ENCODE results near the gene CALCOCO1. TPM values are rescaled to one million over a fixed set of nuclear protein-coding genes. Genes with fewer than 3 reads are reported as not detected.

The CALCOCO1 gene
- total RNA-seq, 2 experiments from 2014 or later = 23.8 to 27.9 TPM

DNA sequence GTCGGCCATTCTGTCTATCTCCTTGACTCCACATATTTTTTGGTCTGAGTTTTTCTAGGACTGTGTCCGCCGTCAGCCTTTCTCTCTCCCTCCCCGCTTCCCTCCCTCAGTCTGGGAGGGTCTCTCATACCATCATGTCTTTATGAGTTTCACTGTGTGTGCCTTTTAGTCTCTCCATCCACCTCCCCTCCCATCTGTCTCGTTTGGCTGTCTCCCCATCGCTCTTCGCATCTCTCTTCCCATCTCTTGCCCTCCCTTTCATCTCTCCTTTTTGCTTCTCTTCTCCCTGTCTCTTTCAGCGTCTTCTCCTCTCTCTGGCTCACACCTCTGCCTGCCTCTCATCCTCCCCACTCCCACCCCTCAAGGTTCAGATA is 31.5 kb upstream of the CALCOCO1 start:
- ChIA-PET CTCF (interaction anchor here (1.7 to 9.4 kb wide), 2 partner anchors 14 to 45 kb away, joined by 5 to 187 read pairs; no protein-coding TSS in a partner anchor), POLR2A (no interaction called here)

GRCh38 chr12:53758081-53758729 is 31.0 kb upstream of the CALCOCO1 start:
- H3K9me3 Mint-ChIP-seq (ENCODE audit: insufficient read depth) = no peaks in the 10 kb centered on the region
- ATAC-seq (no peak), DNase-seq (no peak)
- no peak overlapping the region for H3K4me3 Mint-ChIP-seq
- peaks cover 5% of the 10 kb centered on the region for H3K4me1 Mint-ChIP-seq (ENCODE audit: low read depth)
- peaks cover 42% of the 10 kb centered on the region for H3K27me3 Mint-ChIP-seq (ENCODE audit: low read depth)
- H3K36me3 Mint-ChIP-seq (ENCODE audit: low read depth) = no peaks in the 10 kb centered on the region
- H3K27ac Mint-ChIP-seq = no peak overlapping the region
- CTCF ChIA-PET = interaction anchor here (0.8 to 9.4 kb wide), 15 partner anchors 11 to 295 kb away, joined by 3 to 187 read pairs (median 4); partner anchors contain the start of gene ATP5MC2
- POLR2A ChIA-PET = no interaction called here

More for the DNA sequence above, 31.5 kb upstream of the CALCOCO1 start:
- Mint-ChIP-seq H3K27ac (no peak overlapping the region), H3K9me3 (ENCODE audit: insufficient read depth) (no peaks in the 10 kb centered on the region), H3K36me3 (ENCODE audit: low read depth) (no peaks in the 10 kb centered on the region), H3K4me3 (no peak overlapping the region), H3K27me3 (ENCODE audit: low read depth) (peaks cover 47% of the 10 kb centered on the region), H3K4me1 (ENCODE audit: low read depth) (peaks cover 5% of the 10 kb centered on the region)
- no peak for DNase-seq
- no peak for ATAC-seq

GRCh38 chr12:53757101-53757770 is 30.0 kb upstream of the CALCOCO1 start:
- Mint-ChIP-seq H3K4me1 (ENCODE audit: low read depth) (peaks cover 5% of the 10 kb centered on the region), H3K36me3 (ENCODE audit: low read depth) (no peaks in the 10 kb centered on the region), H3K27me3 (ENCODE audit: low read depth) (peaks cover 36% of the 10 kb centered on the region), H3K4me3 (peak overlapping the region; percentile 42), H3K27ac (peak overlapping the region; percentile 51), H3K9me3 (ENCODE audit: insufficient read depth) (no peaks in the 10 kb centered on the region)
- ChIA-PET POLR2A (interaction anchor here (1.3 kb wide), 1 partner anchor 12 kb away, joined by 3 read pairs; no protein-coding TSS in a partner anchor), CTCF (interaction anchor here (0.8 to 9.4 kb wide), 38 partner anchors 8 to 296 kb away, joined by 3 to 187 read pairs (median 4); partner anchors contain the start of genes ATP5MC2 and CALCOCO1)
- DNase-seq (peak; percentile 91), ATAC-seq (peak; percentile 83)

DNA sequence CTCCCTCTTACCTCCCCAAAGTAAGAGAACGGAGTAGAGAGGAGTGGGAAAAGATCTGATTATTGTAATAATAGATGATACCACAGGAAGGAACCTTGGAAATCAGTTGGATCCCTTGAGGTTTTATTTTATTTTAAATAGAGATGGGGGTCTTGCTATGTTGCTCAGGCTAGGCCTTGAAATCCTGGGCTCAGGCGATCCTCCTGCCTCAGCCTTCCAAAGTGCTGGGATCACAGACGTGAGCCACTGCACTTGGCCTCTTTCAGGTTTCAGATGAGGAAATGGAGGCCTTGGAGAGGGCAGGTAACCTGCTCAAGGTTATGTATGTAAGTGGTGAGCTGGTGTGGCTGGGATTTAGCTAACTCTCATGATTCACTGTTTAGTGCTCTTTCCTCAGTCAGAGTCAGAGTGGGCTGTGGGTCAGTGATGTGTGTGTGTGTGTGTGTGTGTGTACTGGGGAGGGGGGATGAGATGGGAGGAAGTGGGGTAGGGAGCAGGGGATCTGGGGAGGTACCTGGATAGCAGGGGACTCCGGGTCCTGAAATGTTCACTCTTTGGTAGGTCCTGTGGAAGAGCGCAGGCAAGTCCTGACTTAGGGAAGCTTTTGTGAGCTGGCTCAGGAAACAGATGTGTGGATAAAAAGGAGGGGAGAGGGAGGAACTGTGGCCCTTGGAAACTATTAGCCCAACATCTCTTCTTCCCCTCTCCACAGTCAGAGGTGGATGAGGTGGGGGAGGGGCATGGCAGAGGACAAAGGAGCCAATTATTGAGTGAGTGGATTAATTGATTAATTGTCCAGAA is 29.2 kb upstream of the CALCOCO1 start:
- no peak for ATAC-seq

DNA sequence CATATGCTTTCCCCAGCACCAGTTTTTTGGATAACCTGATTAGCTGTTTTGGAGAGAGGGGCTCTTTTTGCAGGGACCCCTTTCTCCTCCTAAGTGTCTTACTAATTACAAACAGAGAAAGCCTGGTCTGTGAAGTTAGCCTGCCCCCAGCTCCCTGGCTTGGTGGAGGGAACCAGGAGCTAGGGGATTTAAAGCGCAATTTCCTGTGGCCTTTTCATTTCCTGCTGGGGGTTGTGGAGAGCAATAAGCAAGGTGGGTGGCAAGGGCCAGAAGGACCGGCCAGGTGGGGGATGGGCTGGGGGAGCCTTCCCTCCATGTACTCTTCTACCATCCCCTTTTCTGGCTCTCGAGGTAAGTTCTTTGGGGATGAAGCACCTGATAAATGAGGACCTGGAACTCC is 28.6 kb upstream of the CALCOCO1 start:
- DNase-seq (no peak), ATAC-seq (no peak)
- Mint-ChIP-seq H3K36me3 (ENCODE audit: low read depth) (no peaks in the 10 kb centered on the region), H3K4me1 (ENCODE audit: low read depth) (peaks cover 5% of the 10 kb centered on the region), H3K4me3 (peak overlapping the region; percentile 4), H3K9me3 (ENCODE audit: insufficient read depth) (no peaks in the 10 kb centered on the region), H3K27ac (no peak overlapping the region), H3K27me3 (ENCODE audit: low read depth) (peaks cover 29% of the 10 kb centered on the region)
- ChIA-PET POLR2A (no interaction called here), CTCF (interaction anchor here (0.8 to 9.4 kb wide), 7 partner anchors 10 to 232 kb away, joined by 3 to 187 read pairs (median 13); partner anchors contain the start of genes ATP5MC2 and CALCOCO1)

More for the DNA sequence above, 29.2 kb upstream of the CALCOCO1 start:
- DNase-seq = no peak
- no peaks in the 10 kb centered on the region for H3K36me3 Mint-ChIP-seq (ENCODE audit: low read depth)
- H3K4me1 Mint-ChIP-seq (ENCODE audit: low read depth) = peaks cover 5% of the 10 kb centered on the region
- peak overlapping the region; percentile 42 for H3K4me3 Mint-ChIP-seq
- peak overlapping the region; percentile 74 for H3K27ac Mint-ChIP-seq
- POLR2A ChIA-PET = interaction anchor here (1.3 kb wide), 1 partner anchor 11 kb away, joined by 3 read pairs; no protein-coding TSS in a partner anchor
- no peaks in the 10 kb centered on the region for H3K9me3 Mint-ChIP-seq (ENCODE audit: insufficient read depth)
- CTCF ChIA-PET = interaction anchor here (0.8 to 9.4 kb wide), 33 partner anchors 8 to 296 kb away, joined by 3 to 187 read pairs (median 4); partner anchors contain the start of genes ATP5MC2 and CALCOCO1
- H3K27me3 Mint-ChIP-seq (ENCODE audit: low read depth) = peaks cover 33% of the 10 kb centered on the region

GRCh38 chr12:53755451-53755891 is 28.2 kb upstream of the CALCOCO1 start:
- no peak for DNase-seq
- Mint-ChIP-seq H3K9me3 (ENCODE audit: insufficient read depth) (no peaks in the 10 kb centered on the region), H3K27me3 (ENCODE audit: low read depth) (peaks cover 25% of the 10 kb centered on the region), H3K27ac (no peak overlapping the region), H3K4me3 (no peak overlapping the region), H3K36me3 (ENCODE audit: low read depth) (peaks cover 2% of the 10 kb centered on the region), H3K4me1 (ENCODE audit: low read depth) (peaks cover 5% of the 10 kb centered on the region)
- ChIA-PET CTCF (interaction anchor here (0.6 to 9.4 kb wide), 6 partner anchors 10 to 80 kb away, joined by 3 to 187 read pairs (median 13); partner anchors contain the start of genes ATP5MC2 and CALCOCO1), POLR2A (no interaction called here)
- ATAC-seq = no peak

DNA sequence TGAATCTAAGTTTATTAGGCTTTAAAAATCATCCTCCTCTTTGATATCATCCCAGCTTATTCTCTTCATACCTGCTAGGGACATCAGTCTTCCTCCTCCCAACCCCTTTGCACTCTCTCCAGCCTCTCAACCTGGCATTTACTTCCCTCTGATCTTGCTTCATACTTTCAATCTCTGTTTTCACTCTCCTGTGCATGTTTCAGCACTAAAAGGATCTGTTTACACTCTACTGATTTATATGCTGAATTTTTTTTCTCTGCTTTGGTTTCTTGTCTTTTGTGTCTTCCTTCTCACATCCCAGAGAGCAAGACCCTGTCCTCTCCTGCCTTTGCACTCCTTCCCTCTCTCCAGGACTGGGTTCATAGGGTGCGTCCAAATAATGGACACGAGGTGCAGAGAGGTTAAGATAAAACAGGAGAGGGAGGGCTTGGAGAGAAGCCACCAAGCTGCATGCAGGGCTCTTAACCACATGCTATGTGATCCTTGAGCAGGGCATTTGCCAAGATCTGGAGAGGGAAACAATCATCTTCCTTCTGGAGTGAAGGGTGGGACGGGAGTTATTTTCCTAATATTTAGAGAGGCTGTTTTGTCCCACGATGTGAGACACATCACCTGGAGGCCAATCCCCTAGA is 27.5 kb upstream of the CALCOCO1 start:
- Mint-ChIP-seq H3K4me1 (ENCODE audit: low read depth) (peaks cover 5% of the 10 kb centered on the region), H3K36me3 (ENCODE audit: low read depth) (peaks cover 2% of the 10 kb centered on the region), H3K27me3 (ENCODE audit: low read depth) (peaks cover 20% of the 10 kb centered on the region), H3K27ac (no peak overlapping the region), H3K9me3 (ENCODE audit: insufficient read depth) (no peaks in the 10 kb centered on the region), H3K4me3 (no peak overlapping the region)
- no peak for DNase-seq
- ChIA-PET CTCF (interaction anchor here (0.6 to 9.4 kb wide), 4 partner anchors 10 to 79 kb away, joined by 3 to 187 read pairs (median 14); partner anchors contain the start of gene ATP5MC2), POLR2A (no interaction called here)
- ATAC-seq = no peak

GRCh38 chr12:53754188-53754585 is 26.9 kb upstream of the CALCOCO1 start:
- H3K9me3 Mint-ChIP-seq (ENCODE audit: insufficient read depth) = no peaks in the 10 kb centered on the region
- DNase-seq (no peak), ATAC-seq (no peak)
- H3K27me3 Mint-ChIP-seq (ENCODE audit: low read depth) = peaks cover 15% of the 10 kb centered on the region
- ChIA-PET POLR2A (no interaction called here), CTCF (interaction anchor here (1.0 to 9.4 kb wide), 3 partner anchors 9 to 52 kb away, joined by 3 to 187 read pairs (median 16); no protein-coding TSS in a partner anchor)
- peaks cover 5% of the 10 kb centered on the region for H3K4me1 Mint-ChIP-seq (ENCODE audit: low read depth)
- H3K27ac Mint-ChIP-seq = no peak overlapping the region
- H3K36me3 Mint-ChIP-seq (ENCODE audit: low read depth) = peaks cover 2% of the 10 kb centered on the region
- H3K4me3 Mint-ChIP-seq = no peak overlapping the region

- no peak overlapping the region for H3K27ac Mint-ChIP-seq
Measured at GRCh38 chr12:53752621-53753020, 25.4 kb upstream of the CALCOCO1 start.

DNA sequence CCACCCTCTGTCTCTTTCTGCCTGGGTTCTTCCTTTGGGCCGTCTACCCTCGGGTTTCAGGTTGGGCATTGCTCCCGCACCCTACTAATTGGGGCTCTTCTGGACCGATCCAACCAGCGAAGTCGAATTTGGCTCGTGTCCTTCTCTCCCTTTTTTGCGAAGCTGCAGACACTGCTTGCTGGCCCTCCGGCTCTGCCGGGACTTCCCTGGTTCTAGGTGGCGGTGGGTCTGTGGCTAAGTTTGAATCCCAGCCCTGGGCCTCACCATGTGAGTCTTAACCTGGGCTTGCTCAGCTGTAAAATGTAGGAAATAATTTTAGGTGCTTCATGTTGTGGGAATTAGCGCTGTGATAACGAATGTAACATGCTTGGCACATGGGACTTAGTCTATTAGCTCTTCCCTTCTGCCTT is 24.9 kb upstream of the CALCOCO1 start:
- no peak overlapping the region for H3K4me3 Mint-ChIP-seq
- H3K4me1 Mint-ChIP-seq (ENCODE audit: low read depth) = no peaks in the 10 kb centered on the region
- ATAC-seq = no peak
- POLR2A ChIA-PET = no interaction called here
- CTCF ChIA-PET = interaction anchor here (0.9 to 9.4 kb wide), 7 partner anchors 7 to 449 kb away, joined by 3 to 187 read pairs (median 3); no protein-coding TSS in a partner anchor
- H3K36me3 Mint-ChIP-seq (ENCODE audit: low read depth) = peaks cover 2% of the 10 kb centered on the region
- H3K27ac Mint-ChIP-seq = no peak overlapping the region
- no peaks in the 10 kb centered on the region for H3K27me3 Mint-ChIP-seq (ENCODE audit: low read depth)
- DNase-seq = no peak
- H3K9me3 Mint-ChIP-seq (ENCODE audit: insufficient read depth) = no peaks in the 10 kb centered on the region

More at GRCh38 chr12:53752621-53753020, 25.4 kb upstream of the CALCOCO1 start:
- H3K36me3 Mint-ChIP-seq (ENCODE audit: low read depth) = peaks cover 2% of the 10 kb centered on the region
- DNase-seq (no peak), ATAC-seq (no peak)
- ChIA-PET CTCF (interaction anchor here (1.2 to 9.4 kb wide), 5 partner anchors 8 to 77 kb away, joined by 3 to 187 read pairs (median 7); partner anchors contain the start of gene ATP5MC2), POLR2A (no interaction called here)
- no peaks in the 10 kb centered on the region for H3K27me3 Mint-ChIP-seq (ENCODE audit: low read depth)
- H3K4me3 Mint-ChIP-seq = no peak overlapping the region
- no peaks in the 10 kb centered on the region for H3K9me3 Mint-ChIP-seq (ENCODE audit: insufficient read depth)
- H3K4me1 Mint-ChIP-seq (ENCODE audit: low read depth) = no peaks in the 10 kb centered on the region
